ENCODE results near the gene KCNH1.
"Not testable (repeated sequence)": the region's sequence is repeated elsewhere in the genome, so short reads cannot be mapped to it uniquely, and the experiment has no call there.

KCNH1 gene

DNA sequence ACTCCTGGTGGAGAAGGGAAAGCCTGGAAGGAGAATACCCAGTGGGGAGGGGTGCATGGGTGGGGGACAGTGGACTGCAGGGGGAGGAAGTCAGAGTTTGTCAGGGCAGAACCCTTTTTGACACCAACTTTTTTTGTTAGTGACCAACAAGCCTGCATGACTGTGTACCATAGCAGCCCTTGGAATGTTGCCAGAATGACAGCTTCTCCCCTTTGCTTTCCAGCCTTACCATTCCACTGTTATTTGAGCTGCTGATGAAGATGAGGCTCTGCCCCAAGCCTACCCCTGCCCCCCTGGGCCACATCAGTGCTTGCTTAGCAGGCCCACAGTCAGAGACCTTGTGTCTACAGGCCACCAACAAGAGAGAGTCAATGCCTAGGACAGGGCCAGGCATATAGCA is 464.0 kb downstream of the KCNH1 start:
- DNase-seq, result no peak

- peak; percentile 48 for DNase-seq
These were observed 470.0 kb downstream of the KCNH1 start for GRCh38 chr1:210663730-210664573.

- DNase-seq, result no peak
These were observed 471.5 kb downstream of the KCNH1 start for GRCh38 chr1:210662291-210663050.

DNA sequence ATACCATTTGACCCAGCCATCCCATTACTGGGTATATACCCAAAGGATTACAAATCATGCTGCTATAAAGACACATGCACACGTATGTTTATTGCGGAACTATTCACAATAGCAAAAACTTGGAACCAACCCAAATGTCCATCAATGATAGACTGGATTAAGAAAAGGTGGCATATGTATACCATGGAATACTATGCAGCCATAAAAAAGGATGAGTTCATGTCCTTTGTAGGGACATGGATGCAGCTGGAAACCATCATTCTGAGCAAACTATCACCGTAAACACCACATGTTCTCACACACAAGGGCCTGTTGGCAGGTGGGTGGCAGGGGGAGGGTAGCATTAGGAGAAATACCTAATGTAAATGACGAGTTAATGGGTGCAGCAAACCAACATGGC is 472.4 kb downstream of the KCNH1 start:
- not testable (repeated sequence) for DNase-seq

GRCh38 chr1:210657806-210658205 is 476.1 kb downstream of the KCNH1 start:
- no peak for DNase-seq

DNA sequence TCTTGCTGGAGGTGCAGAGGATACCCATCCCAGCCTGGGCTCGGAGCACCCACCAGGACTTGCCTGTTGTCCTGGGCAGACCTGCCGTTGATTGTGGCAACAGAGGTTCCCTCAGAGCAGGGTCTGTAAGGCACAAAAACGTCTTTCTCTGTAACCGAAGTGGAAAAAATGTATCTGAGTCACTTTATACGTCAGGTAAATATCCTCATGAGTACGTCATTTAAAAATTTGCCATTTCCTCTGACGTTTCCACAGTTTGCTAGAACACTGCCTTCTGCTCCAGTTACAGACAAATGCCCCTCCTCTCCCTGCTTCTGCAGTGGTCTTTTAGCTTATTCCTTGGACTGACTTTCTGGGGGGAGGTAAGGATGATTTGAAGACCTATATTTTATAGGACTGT is 478.4 kb downstream of the KCNH1 start:
- DNase-seq, result no peak

DNA sequence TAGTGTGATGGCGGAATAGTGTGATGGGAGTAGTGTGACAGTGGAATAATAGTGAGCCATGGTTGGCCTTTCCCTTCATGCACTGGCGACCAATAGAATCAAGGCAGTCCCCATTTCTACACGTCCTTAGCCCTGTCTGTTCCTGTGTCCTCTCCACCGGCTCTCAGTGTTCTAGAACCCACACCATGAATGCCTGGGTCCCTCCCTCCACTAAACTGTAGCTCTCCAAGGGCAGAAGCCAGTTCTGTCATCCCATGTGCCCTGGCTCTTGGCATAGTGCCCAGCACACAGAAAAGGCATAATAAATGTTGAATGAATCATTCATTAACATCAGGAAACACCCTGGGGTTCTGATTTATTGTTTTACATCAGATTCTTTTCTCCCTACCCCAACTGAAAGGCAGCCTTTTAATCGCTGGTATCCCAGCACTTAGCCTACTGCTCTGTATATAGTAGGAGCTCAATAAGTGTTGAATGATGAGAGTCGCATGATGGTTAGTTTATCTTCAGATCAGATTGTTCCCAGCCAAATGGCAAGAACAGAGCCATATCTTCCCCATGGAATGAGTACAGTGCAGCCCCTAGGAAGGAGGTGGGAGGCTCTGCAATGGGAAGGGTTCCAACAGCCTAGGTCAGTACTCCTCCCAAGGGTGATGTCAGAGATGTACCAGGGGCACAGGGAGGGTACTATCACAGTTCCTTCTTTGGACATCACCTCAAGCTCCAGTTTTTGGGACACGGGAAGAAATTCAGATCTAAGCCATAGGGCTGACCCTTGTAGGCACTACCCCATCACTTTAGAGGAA is 479.6 kb downstream of the KCNH1 start:
- no peak for DNase-seq

DNA sequence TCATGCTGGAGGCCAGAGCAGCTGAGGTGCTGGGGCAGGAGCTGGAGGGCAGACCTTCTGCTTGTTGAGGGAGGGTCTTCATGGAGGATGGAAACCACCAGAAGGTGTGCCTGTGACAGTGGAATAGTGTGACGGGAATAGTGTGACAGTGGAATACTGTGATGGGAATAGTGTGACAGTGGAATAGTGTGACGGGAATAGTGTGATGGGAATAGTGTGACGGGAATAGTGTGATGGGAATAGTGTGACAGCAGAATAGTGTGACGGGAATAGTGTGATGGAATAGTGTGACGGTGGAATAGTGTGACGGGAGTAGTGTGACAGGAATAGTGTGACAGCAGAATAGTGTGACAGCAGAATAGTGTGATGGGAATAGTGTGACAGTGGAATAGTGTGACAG is 480.2 kb downstream of the KCNH1 start:
- no peak for DNase-seq

GRCh38 chr1:210652329-210652954 is 481.5 kb downstream of the KCNH1 start:
- no peak for DNase-seq

GRCh38 chr1:210650403-210650802 is 483.5 kb downstream of the KCNH1 start:
- DNase-seq, result no peak

- DNase-seq, result no peak
These were observed 485.2 kb downstream of the KCNH1 start for GRCh38 chr1:210648588-210649269.

- no peak for DNase-seq
These were observed 486.3 kb downstream of the KCNH1 start for GRCh38 chr1:210647406-210648333.

GRCh38 chr1:210646258-210646616 is 487.7 kb downstream of the KCNH1 start:
- no peak for DNase-seq

DNA sequence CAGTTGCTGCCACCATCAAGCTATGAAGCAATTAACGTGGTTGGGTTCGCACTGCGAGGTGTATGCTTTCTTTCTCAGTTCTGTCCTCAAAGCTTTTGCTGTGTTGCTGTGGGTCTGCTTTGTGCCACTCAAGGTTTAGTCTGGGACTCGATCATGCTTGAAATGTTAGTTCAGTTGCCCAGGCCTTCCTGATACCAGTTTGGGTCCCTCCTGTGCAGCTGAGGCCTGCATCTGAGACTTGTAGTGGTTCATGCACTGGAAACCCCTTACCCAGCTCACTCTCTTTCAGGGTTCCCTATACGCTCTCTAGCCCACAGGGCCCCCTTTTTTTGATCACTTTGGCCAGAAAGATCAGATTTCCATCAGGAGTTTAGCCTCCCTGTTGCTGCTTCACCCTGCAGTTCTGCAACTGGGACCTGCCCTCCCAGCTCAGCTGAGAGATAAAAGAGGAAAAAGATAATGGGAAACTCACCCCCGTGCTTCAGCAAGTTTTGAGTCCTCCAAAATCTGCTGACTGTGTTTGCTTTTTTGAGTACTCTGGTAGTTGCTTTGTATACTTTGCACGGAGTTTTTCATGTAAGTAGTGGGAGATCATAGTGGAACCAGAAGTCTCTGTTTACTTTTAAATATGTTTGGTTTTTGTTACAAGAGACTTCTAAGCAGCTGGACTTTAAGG is 488.2 kb downstream of the KCNH1 start:
- DNase-seq, result no peak

DNA sequence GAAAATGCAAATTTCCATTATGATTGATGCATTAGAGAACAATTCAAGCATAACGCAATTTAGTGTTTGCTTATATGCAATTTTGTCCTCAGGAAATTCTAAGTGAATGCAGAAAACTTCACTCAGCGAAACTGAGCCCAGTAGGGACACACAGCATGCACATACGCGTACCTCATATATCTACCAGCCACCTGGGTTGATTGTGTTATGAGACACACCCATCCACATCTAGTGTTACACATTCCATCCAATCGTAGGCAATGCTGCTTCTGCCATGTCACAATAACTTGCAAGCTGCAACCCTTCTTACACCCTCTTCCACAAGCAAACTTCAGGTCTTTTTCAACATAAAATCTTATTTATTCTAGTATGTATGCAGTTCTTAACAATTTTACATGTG is 492.4 kb downstream of the KCNH1 start:
- no peak for DNase-seq

DNA sequence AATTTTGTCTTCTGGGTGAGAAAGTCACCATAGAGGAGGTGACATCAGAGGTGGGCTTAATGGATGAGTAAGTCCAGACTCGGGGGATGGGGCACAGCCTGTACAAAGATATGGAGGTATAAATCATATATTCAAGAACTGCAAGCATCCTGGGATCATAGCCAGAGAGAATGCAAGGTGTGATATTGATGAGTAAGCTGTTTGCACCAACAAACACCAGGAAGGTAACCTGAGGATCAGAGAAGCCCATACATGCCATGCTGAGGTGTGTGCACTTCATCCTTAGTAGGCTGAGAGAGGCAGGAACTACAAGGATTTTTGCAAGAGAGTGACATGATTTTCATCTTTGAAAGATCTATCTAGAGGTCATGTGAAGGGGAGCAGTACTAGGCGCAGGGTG is 498.8 kb downstream of the KCNH1 start:
- no peak for DNase-seq

GRCh38 chr1:210633636-210634035 is 500.3 kb downstream of the KCNH1 start:
- no peak for DNase-seq

- DNase-seq, result no peak
These were observed 500.8 kb downstream of the KCNH1 start for GRCh38 chr1:210633140-210633539.

DNA sequence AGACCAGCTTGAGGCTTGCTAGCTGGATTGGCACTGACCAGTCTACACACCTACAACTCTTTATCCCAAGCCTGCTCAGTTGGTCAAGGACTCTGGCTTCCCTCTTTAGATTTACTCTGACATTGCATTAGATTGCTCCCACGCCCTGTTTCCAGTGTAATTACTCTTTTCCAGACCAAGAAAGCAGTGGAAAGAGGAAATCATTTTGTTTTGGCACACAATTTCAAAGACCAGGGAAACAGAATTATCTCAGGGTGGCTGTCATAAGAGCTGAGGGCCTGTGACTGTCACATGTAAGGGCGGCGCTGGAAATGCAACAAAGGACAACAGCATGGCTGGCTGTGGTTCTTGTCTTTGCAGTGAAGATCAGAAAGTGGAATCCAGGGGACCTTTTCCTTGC is 502.5 kb downstream of the KCNH1 start:
- no peak for DNase-seq

GRCh38 chr1:210629276-210629675 is 504.7 kb downstream of the KCNH1 start:
- no peak for DNase-seq

- DNase-seq, result no peak
These were observed 506.2 kb downstream of the KCNH1 start for GRCh38 chr1:210627755-210628154.

Measured in NCI-H1436 (cell line).